AG08395 (cell line): ENCODE data around the gene CCDC86.

Experiments
- DNase-seq: peaks from one replicate; pipeline ENCODE4 v3.0.0; 2012; ENCODE audit warnings: mixed read lengths, low spot score

CCDC86 gene

GRCh38 chr11:60852982-60853950 is 11.4 kb downstream of the CCDC86 start:
- no peak for DNase-seq

- no peak for DNase-seq
These were observed 12.4 kb downstream of the CCDC86 start for GRCh38 chr11:60854140-60854846.

GRCh38 chr11:60854847-60855725 is 13.2 kb downstream of the CCDC86 start:
- DNase-seq: no peak

- no peak for DNase-seq
These were observed 14.1 kb downstream of the CCDC86 start, which contains the start of gene PTGDR2 for GRCh38 chr11:60855726-60856633. Gene PTGDR2, minus strand, starts transcription at chr11:60855950. Its CDS starts 2,228 bp downstream, at chr11:60853722.

GRCh38 chr11:60857378-60858232 is 15.7 kb downstream of the CCDC86 start:
- DNase-seq: no peak

GRCh38 chr11:60858236-60858635 is 16.3 kb downstream of the CCDC86 start:
- no peak for DNase-seq

GRCh38 chr11:60858731-60859464 is 17.0 kb downstream of the CCDC86 start:
- DNase-seq: no peak

- no peak for DNase-seq
These were observed 17.8 kb downstream of the CCDC86 start for GRCh38 chr11:60859616-60860250.

GRCh38 chr11:60860943-60861342 is 19.0 kb downstream of the CCDC86 start:
- DNase-seq: no peak

GRCh38 chr11:60862171-60862570 is 20.3 kb downstream of the CCDC86 start:
- DNase-seq: no peak

- no peak for DNase-seq
These were observed 21.9 kb downstream of the CCDC86 start for GRCh38 chr11:60863550-60864521.

GRCh38 chr11:60864856-60865513 is 23.1 kb downstream of the CCDC86 start:
- no peak for DNase-seq

GRCh38 chr11:60866911-60867870 is 25.3 kb downstream of the CCDC86 start, which contains the start of gene ZP1:
Gene ZP1, plus strand, starts transcription at chr11:60867542. Its CDS starts 20 bp downstream, at chr11:60867562.
- DNase-seq: no peak

- DNase-seq: no peak
These were observed 26.2 kb downstream of the CCDC86 start for GRCh38 chr11:60867871-60868681.
